Mucosa of rectum (tissue), 2 donors: Measurements from ENCODE around the gene SCG2.
"Not testable (repeated sequence)": the region's sequence is repeated elsewhere in the genome, so short reads cannot be mapped to it uniquely, and the experiment has no call there.

ENCODE experiments used
- H3K27ac ChIP-seq, 2 donors: one replicate each; pipeline ENCODE4 v1.7.0; 2013; ENCODE audit warnings: inconsistent platforms in 2 of 2, low read depth in 2 of 2, low read length in 2 of 2
- H3K27me3 ChIP-seq, 2 donors: one replicate each; pipeline ENCODE4 v1.7.0; 2013; ENCODE audit warnings: low read length in 2 of 2; ENCODE audit not compliant: control insufficient read depth in 2 of 2, insufficient read depth in 2 of 2
- H3K36me3 ChIP-seq, 2 donors: one replicate each; pipeline ENCODE4 v1.7.0; 2013; ENCODE audit warnings: low read length in 2 of 2; ENCODE audit not compliant: control insufficient read depth in 2 of 2, insufficient read depth in 2 of 2
- H3K4me1 ChIP-seq, 2 donors: one replicate each; pipeline ENCODE4 v1.7.0; 2013; ENCODE audit warnings: low read length in 2 of 2, mild to moderate bottlenecking in 1 of 2; ENCODE audit not compliant: control insufficient read depth in 2 of 2, insufficient read depth in 2 of 2
- H3K4me3 ChIP-seq, 2 donors: one replicate each; pipeline ENCODE4 v1.7.0; 2013; ENCODE audit warnings: low read length in 2 of 2
- H3K9ac ChIP-seq, 2 donors: one replicate each; pipeline ENCODE4 v1.7.0; 2013; ENCODE audit warnings: low read length in 2 of 2, low read depth in 1 of 2, mild to moderate bottlenecking in 1 of 2
- H3K9me3 ChIP-seq, 2 donors: one replicate each; pipeline ENCODE4 v1.7.0; 2013; ENCODE audit warnings: low read length in 2 of 2; ENCODE audit not compliant: control insufficient read depth in 2 of 2
- donor health status: healthy.
- donor health status: Normal muscosa, but diverticular disease.

The SCG2 gene

DNA sequence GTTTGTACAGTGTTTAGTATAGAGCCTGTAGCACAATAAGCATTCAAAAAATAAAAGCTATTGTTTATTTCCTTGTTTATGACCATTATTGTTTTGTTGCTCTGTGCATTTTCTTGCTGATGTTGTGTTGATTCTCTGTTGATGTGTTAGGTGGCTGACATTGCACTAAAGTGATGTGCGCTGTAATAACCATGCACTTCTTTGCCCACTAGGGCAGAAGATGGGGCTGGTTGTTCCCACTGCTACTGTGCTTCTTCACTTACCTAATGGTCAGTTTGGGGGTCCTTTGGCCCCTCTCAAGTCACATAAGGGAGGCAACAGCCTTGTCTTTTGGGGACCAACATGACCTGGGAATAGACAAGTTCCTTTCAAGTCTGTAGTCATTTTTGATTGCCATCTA is 6.0 kb downstream of the SCG2 start:
- Histone ChIP-seq H3K27me3 (no peaks in the 10 kb centered on the region), H3K9me3 (no peaks in the 10 kb centered on the region), H3K4me3 (no peak overlapping the region), H3K9ac (no peak overlapping the region), H3K27ac (no peak overlapping the region), H3K4me1 (no peaks in the 10 kb centered on the region), H3K36me3 (no peaks in the 10 kb centered on the region)

GRCh38 chr2:223594831-223595230 is 7.3 kb downstream of the SCG2 start:
- H3K4me3 ChIP-seq = no peak overlapping the region
- H3K9ac ChIP-seq = no peak overlapping the region
- H3K9me3 ChIP-seq = no peaks in the 10 kb centered on the region
- no peaks in the 10 kb centered on the region for H3K36me3 ChIP-seq
- no peak overlapping the region for H3K27ac ChIP-seq
- H3K27me3 ChIP-seq = no peaks in the 10 kb centered on the region
- H3K4me1 ChIP-seq = no peaks in the 10 kb centered on the region

GRCh38 chr2:223594259-223594658 is 7.9 kb downstream of the SCG2 start:
- H3K36me3 ChIP-seq = no peaks in the 10 kb centered on the region
- no peaks in the 10 kb centered on the region for H3K9me3 ChIP-seq
- H3K4me1 ChIP-seq = no peaks in the 10 kb centered on the region
- no peak overlapping the region for H3K4me3 ChIP-seq
- no peak overlapping the region for H3K27ac ChIP-seq
- H3K9ac ChIP-seq = no peak overlapping the region
- H3K27me3 ChIP-seq = no peaks in the 10 kb centered on the region

DNA sequence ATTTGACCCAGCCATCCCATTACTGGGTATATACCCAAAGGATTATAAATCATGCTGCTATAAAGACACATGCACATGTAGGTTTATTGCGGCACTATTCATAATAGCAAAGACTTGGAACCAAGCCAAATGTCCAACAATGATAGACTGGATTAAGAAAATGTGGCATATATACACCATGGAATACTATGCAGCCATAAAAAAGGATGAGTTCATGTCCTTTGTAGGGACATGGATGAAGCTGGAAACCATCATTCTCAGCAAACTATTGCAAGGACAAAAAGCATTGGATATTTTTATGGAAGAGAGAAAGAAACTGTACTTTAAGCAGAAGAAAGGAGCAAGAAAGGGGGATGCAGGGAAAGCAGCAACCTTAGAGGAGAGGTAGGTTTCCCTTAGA is 9.5 kb downstream of the SCG2 start:
- H3K27me3 ChIP-seq, H3K4me1 ChIP-seq, H3K27ac ChIP-seq, H3K9me3 ChIP-seq, H3K36me3 ChIP-seq, H3K4me3 ChIP-seq, H3K9ac ChIP-seq: not testable (repeated sequence)

DNA sequence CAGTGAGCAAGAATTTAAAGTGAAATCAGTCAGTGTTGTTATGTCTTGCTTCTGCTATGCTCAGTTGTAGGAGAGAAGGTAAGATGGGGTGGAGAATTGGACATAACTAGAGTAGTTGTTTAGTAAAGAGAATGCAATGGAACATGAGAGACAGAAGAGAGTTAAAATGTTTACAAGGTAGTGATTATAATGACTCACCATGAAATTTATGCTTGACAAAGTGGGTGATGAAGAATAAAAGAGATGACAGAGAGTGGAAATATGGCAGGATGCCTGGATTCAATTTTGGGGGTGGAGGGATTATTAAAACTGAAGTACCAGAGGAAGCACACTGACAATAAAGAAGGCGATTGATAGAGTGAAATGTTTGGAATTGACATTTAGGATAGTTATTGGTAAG is 10.6 kb downstream of the SCG2 start:
- Histone ChIP-seq H3K9ac (no peak overlapping the region), H3K27ac (no peak overlapping the region), H3K9me3 (no peaks in the 10 kb centered on the region), H3K27me3 (no peaks in the 10 kb centered on the region), H3K4me1 (no peaks in the 10 kb centered on the region), H3K36me3 (no peaks in the 10 kb centered on the region), H3K4me3 (no peak overlapping the region)

GRCh38 chr2:223590964-223591363 is 11.2 kb downstream of the SCG2 start:
- Histone ChIP-seq H3K4me3 (no peak overlapping the region), H3K4me1 (no peaks in the 10 kb centered on the region), H3K9ac (no peak overlapping the region), H3K9me3 (no peaks in the 10 kb centered on the region), H3K27me3 (no peaks in the 10 kb centered on the region), H3K27ac (no peak overlapping the region), H3K36me3 (no peaks in the 10 kb centered on the region)

DNA sequence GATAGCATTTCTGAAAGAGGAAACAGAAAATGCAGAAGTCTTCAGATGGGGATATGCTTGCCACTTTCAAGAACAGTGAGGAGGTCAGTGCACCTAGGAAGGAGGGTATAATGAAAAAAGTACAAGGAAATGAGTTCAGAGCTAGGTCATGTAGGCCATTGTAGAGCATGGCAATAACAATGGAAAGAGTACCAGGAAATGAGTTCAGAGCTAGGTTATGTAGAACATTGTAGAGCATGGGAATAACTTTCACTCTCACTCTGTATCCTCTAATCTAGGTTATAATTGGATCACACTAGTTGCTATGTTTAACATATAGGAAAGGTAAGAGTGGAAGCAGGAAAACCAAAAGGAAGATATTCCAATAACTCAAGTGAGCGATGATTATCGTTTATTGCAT is 12.3 kb downstream of the SCG2 start:
- H3K36me3 ChIP-seq = no peaks in the 10 kb centered on the region
- H3K27ac ChIP-seq = no peak overlapping the region
- no peak overlapping the region for H3K4me3 ChIP-seq
- H3K9me3 ChIP-seq = no peaks in the 10 kb centered on the region
- H3K4me1 ChIP-seq = no peaks in the 10 kb centered on the region
- H3K27me3 ChIP-seq = no peaks in the 10 kb centered on the region
- H3K9ac ChIP-seq = no peak overlapping the region

DNA sequence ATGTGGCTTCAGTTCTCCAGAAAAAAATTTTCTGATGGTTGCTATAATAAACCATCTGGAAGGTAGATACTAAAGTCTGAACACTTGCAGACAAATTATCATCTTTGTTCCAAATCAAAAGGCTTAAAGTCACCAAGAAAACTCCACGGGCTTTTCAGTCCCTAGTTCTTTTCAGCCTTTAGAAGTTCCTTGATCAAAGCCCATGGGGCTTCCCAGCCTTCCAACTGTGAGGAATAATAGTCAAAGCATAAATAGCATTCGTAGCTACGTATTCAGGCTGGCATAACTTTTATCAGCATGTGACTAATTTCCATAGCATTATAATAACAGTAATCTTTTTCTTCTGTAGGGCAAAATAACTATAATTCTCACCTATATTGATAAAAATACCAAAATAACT is 13.9 kb downstream of the SCG2 start:
- Histone ChIP-seq H3K27me3 (no peaks in the 10 kb centered on the region), H3K4me1 (no peaks in the 10 kb centered on the region), H3K4me3 (no peak overlapping the region), H3K36me3 (no peaks in the 10 kb centered on the region), H3K9ac (no peak overlapping the region), H3K9me3 (no peaks in the 10 kb centered on the region), H3K27ac (no peak overlapping the region)

DNA sequence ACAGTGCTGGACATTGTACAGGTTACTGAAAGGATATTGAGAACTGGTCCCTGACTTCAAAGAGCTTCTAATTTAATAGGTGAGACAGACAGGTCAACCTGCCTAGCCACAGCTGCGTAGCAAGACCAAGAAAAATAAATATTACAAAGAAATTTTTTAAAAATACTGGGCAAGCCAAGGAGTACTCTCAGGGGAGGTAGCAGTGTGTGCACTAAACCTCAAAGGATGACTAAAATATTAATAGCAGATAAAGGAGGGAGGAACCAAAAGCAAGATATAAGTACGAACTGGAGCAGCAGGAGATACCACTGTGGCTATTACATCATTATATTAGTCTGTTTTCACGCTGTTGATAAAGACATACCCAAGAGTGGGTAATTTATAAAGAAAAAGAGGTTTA is 14.9 kb downstream of the SCG2 start:
- H3K36me3 ChIP-seq = no peaks in the 10 kb centered on the region

GRCh38 chr2:223586261-223586660 is 15.9 kb downstream of the SCG2 start:
- Histone ChIP-seq H3K27me3 (no peaks in the 10 kb centered on the region), H3K27ac (no peak overlapping the region), H3K9me3 (no peaks in the 10 kb centered on the region), H3K4me3 (no peak overlapping the region), H3K9ac (no peak overlapping the region), H3K36me3 (no peaks in the 10 kb centered on the region), H3K4me1 (no peaks in the 10 kb centered on the region)

More for the DNA sequence above, 14.9 kb downstream of the SCG2 start:
- no peak overlapping the region for H3K4me3 ChIP-seq
- H3K27ac ChIP-seq = no peak overlapping the region
- no peaks in the 10 kb centered on the region for H3K27me3 ChIP-seq
- no peaks in the 10 kb centered on the region for H3K9me3 ChIP-seq
- no peaks in the 10 kb centered on the region for H3K4me1 ChIP-seq
- H3K9ac ChIP-seq = no peak overlapping the region

- Histone ChIP-seq H3K9me3 (no peaks in the 10 kb centered on the region), H3K27me3 (no peaks in the 10 kb centered on the region), H3K4me1 (no peaks in the 10 kb centered on the region), H3K9ac (no peak overlapping the region), H3K27ac (no peak overlapping the region), H3K36me3 (no peaks in the 10 kb centered on the region), H3K4me3 (no peak overlapping the region)
Measured at GRCh38 chr2:223585666-223586065, 16.5 kb downstream of the SCG2 start.
